Colonic mucosa (tissue), 4 donors: Measurements from ENCODE around the gene LAMTOR4. TPM values are rescaled to one million over a fixed set of nuclear protein-coding genes. Genes with fewer than 3 reads are reported as not detected.

Experiments
- DNase-seq: peaks from one replicate; pipeline ENCODE4 v3.0.0-alpha.2; 2020
- H3K27ac ChIP-seq: fragments of 200-600 bp; one replicate; pipeline ENCODE4 v1.8.0; 2021
- H3K27me3 ChIP-seq: fragments of 200-600 bp; one replicate; pipeline ENCODE4 v1.8.0; 2021
- H3K36me3 ChIP-seq: fragments of 200-600 bp; one replicate; pipeline ENCODE4 v1.8.0; 2021
- H3K4me1 ChIP-seq: fragments of 200-600 bp; one replicate; pipeline ENCODE4 v1.8.0; 2021; ENCODE audit warnings: mild to moderate bottlenecking
- H3K4me3 ChIP-seq: fragments of 200-600 bp; one replicate; pipeline ENCODE4 v1.8.0; 2021
- H3K9ac ChIP-seq, 2 donors: one replicate each; pipeline ENCODE4 v1.7.0; 2013; ENCODE audit warnings: control low read depth in 2 of 2, low read depth in 2 of 2, low read length in 2 of 2
- H3K9me3 ChIP-seq: fragments of 200-600 bp; one replicate; pipeline ENCODE4 v1.8.0; 2021
- CTCF ChIP-seq: fragments of 200-600 bp; IDR thresholded peaks from one replicate; pipeline ENCODE4 v1.8.0; 2022; ENCODE audit warnings: antibody characterized with exemption, mild to moderate bottlenecking
- intact Hi-C: fragments of 100-400 bp; cut with DNase I; formaldehyde crosslinking; loops from one replicate; pipeline ENCODE4 v1.14.1; 2022
- total RNA-seq, 2 donors: library from RNA; stranded (reverse); fragmentation: NEBNext Ultra II Directional in 1 of 2; extraction: Animal tissue kit (Norgen Biotek cat#: 25700) in 1 of 2; gene quantifications; one replicate each; pipeline ENCODE4 v1.2.1, GENCODE V29; 2021
- donor health status: healthy.
- donor health status: DM: no; HTN: no; CAD: no.
- donor health status: DM: no; HTN: no; CAD: no.

LAMTOR4 gene
- total RNA-seq, 2 donors from 2014 or later: 230 to 268 TPM

GRCh38 chr7:100109521-100110163 lies 39.1 kb upstream of the LAMTOR4 start:
- no peak overlapping the region for H3K27ac ChIP-seq
- no peaks in the 10 kb centered on the region for H3K27me3 ChIP-seq
- H3K9me3 ChIP-seq: no peaks in the 10 kb centered on the region
- no peak for TF ChIP-seq CTCF
- intact Hi-C loops: no loop called here
- H3K9ac ChIP-seq: no peak overlapping the region
- H3K4me1 ChIP-seq: no peaks in the 10 kb centered on the region
- H3K36me3 ChIP-seq: no peaks in the 10 kb centered on the region
- no peak overlapping the region for H3K4me3 ChIP-seq
- DNase-seq: no peak

- intact Hi-C loops: no loop called here
- no peak for DNase-seq
- H3K9me3 ChIP-seq: no peaks in the 10 kb centered on the region
- H3K36me3 ChIP-seq: no peaks in the 10 kb centered on the region
- H3K9ac ChIP-seq: no peak overlapping the region
- no peak overlapping the region for H3K4me3 ChIP-seq
- H3K27ac ChIP-seq: no peak overlapping the region
- no peaks in the 10 kb centered on the region for H3K4me1 ChIP-seq
- no peaks in the 10 kb centered on the region for H3K27me3 ChIP-seq
- TF ChIP-seq CTCF: no peak
Measured at GRCh38 chr7:100111156-100111555, 37.6 kb upstream of the LAMTOR4 start.

GRCh38 chr7:100111914-100112313 lies 36.8 kb upstream of the LAMTOR4 start:
- intact Hi-C loops: no loop called here
- no peaks in the 10 kb centered on the region for H3K27me3 ChIP-seq
- H3K4me3 ChIP-seq: no peak overlapping the region
- H3K9ac ChIP-seq: no peak overlapping the region
- no peak overlapping the region for H3K27ac ChIP-seq
- H3K9me3 ChIP-seq: no peaks in the 10 kb centered on the region
- no peak for DNase-seq
- no peaks in the 10 kb centered on the region for H3K36me3 ChIP-seq
- no peak for TF ChIP-seq CTCF
- no peaks in the 10 kb centered on the region for H3K4me1 ChIP-seq

- H3K27ac ChIP-seq: no peak overlapping the region
- H3K9ac ChIP-seq: no peak overlapping the region
- intact Hi-C loops: no loop called here
- H3K9me3 ChIP-seq: no peaks in the 10 kb centered on the region
- no peaks in the 10 kb centered on the region for H3K36me3 ChIP-seq
- H3K4me3 ChIP-seq: no peak overlapping the region
- H3K27me3 ChIP-seq: no peaks in the 10 kb centered on the region
- no peak for TF ChIP-seq CTCF
- DNase-seq: no peak
- H3K4me1 ChIP-seq: peaks cover 1% of the 10 kb centered on the region
Measured at GRCh38 chr7:100115026-100115425, 33.7 kb upstream of the LAMTOR4 start.

GRCh38 chr7:100118388-100119071 lies 30.2 kb upstream of the LAMTOR4 start:
- Histone ChIP-seq H3K4me3 (peak overlapping the region; percentile 79), H3K27ac (peak overlapping the region; percentile 77), H3K9me3 (no peaks in the 10 kb centered on the region), H3K36me3 (no peaks in the 10 kb centered on the region), H3K4me1 (peaks cover 6% of the 10 kb centered on the region), H3K9ac (peak overlapping the region; percentile 52 to 70), H3K27me3 (no peaks in the 10 kb centered on the region)
- no peak for DNase-seq
- TF ChIP-seq CTCF: no peak
- intact Hi-C loops: no loop called here
